ENCODE measurements around the gene GNAI1. TPM values are rescaled to one million over a fixed set of nuclear protein-coding genes. Genes with fewer than 3 reads are reported as not detected.

GNAI1 gene
- total RNA-seq, 1 donor from 2014 or later: 25.2 TPM

DNA sequence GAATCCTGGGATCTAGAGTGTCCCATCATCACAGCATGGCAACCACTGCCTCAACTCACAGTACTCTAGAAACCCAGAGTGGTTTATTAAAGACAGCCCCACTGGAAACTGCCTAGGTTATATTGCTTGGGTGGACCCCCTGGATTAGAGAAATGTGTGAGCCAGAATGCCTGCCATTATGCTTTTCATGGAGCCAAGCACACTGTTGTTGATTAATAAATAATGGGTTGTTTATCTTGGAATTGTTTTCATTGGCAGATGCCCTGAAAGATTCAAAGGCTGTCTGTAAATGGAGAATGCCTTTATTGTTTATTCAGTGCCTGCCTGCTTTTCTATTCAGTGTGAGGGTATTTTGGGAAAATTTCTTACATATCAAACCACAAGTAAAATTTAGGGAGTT lies 52.1 kb downstream of the GNAI1 start:
- Mint-ChIP-seq H3K4me1 (peaks cover 42% of the 10 kb centered on the region), H3K27me3 (ENCODE audit: low read depth) (no peaks in the 10 kb centered on the region), H3K36me3 (ENCODE audit: low read depth) (peaks cover 5% of the 10 kb centered on the region), H3K9me3 (no peaks in the 10 kb centered on the region), H3K4me3 (no peak overlapping the region), H3K27ac (ENCODE audit: unreplicated experiment) (no peak overlapping the region)
- no peak for DNase-seq (ENCODE audit: low read depth, low spot score)
- TF ChIP-seq CTCF (conservative IDR thresholded peaks at IDR 0.05): no peak

- Mint-ChIP-seq H3K36me3 (ENCODE audit: low read depth) (peaks cover 5% of the 10 kb centered on the region), H3K27ac (ENCODE audit: unreplicated experiment) (peak overlapping the region; percentile 1), H3K4me3 (no peak overlapping the region), H3K4me1 (peaks cover 36% of the 10 kb centered on the region), H3K27me3 (ENCODE audit: low read depth) (no peaks in the 10 kb centered on the region), H3K9me3 (no peaks in the 10 kb centered on the region)
- DNase-seq (ENCODE audit: low read depth, low spot score): no peak
- no peak for TF ChIP-seq CTCF (conservative IDR thresholded peaks at IDR 0.05)
Measured at GRCh38 chr7:80187279-80187678, 52.6 kb downstream of the GNAI1 start.

GRCh38 chr7:80187727-80188126 lies 53.1 kb downstream of the GNAI1 start:
- no peaks in the 10 kb centered on the region for H3K27me3 Mint-ChIP-seq (ENCODE audit: low read depth)
- H3K4me3 Mint-ChIP-seq: no peak overlapping the region
- peaks cover 5% of the 10 kb centered on the region for H3K36me3 Mint-ChIP-seq (ENCODE audit: low read depth)
- H3K27ac Mint-ChIP-seq (ENCODE audit: unreplicated experiment): no peak overlapping the region
- H3K9me3 Mint-ChIP-seq: no peaks in the 10 kb centered on the region
- DNase-seq (ENCODE audit: low read depth, low spot score): no peak
- TF ChIP-seq CTCF (conservative IDR thresholded peaks at IDR 0.05): no peak
- H3K4me1 Mint-ChIP-seq: peaks cover 33% of the 10 kb centered on the region

DNA sequence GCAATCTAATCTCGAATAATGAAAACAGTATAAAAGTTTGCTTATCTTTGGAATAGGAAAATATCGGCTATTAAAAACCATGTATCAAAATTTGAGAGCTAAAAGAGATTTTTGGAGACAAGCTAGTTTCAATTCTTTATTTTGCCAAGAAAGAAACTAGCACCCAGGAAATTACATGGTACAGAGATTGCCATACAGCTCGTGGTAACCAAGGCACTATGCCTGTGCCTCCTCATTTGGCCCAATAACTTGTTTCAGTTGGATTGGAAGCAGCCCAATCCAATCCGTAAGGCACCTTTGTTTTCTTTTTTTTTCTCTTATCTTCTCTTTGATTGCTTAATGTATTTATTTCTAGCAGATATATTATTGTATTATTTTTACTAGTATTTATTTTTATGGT lies 55.0 kb downstream of the GNAI1 start:
- Mint-ChIP-seq H3K27me3 (ENCODE audit: low read depth) (no peaks in the 10 kb centered on the region), H3K4me1 (peaks cover 25% of the 10 kb centered on the region), H3K27ac (ENCODE audit: unreplicated experiment) (no peak overlapping the region), H3K9me3 (no peaks in the 10 kb centered on the region), H3K4me3 (no peak overlapping the region), H3K36me3 (ENCODE audit: low read depth) (peaks cover 3% of the 10 kb centered on the region)
- no peak for DNase-seq (ENCODE audit: low read depth, low spot score)
- TF ChIP-seq CTCF (conservative IDR thresholded peaks at IDR 0.05): no peak

DNA sequence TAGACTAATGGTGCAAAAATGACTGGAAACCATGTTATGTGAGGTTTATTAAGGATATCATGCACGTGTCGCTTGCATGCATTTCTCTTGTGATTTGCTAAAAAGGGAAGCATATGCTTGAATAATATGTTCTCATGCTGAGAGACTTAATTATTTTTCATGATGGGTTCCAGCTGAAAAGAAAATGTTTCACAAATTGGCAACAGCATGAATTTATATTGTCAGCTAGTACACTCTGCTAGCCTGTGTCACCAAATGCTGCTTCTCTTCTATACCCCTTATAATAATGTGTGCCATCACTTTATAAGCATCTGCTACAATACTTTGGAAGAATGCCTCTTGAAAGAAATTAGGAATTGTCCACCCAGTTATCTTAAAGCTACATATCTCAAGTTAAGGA lies 63.0 kb downstream of the GNAI1 start:
- Mint-ChIP-seq H3K4me3 (no peak overlapping the region), H3K27me3 (ENCODE audit: low read depth) (no peaks in the 10 kb centered on the region), H3K9me3 (no peaks in the 10 kb centered on the region), H3K27ac (ENCODE audit: unreplicated experiment) (no peak overlapping the region), H3K4me1 (peaks cover 28% of the 10 kb centered on the region), H3K36me3 (ENCODE audit: low read depth) (peaks cover 14% of the 10 kb centered on the region)
- no peak for TF ChIP-seq CTCF (conservative IDR thresholded peaks at IDR 0.05)
- DNase-seq (ENCODE audit: low read depth, low spot score): no peak

DNA sequence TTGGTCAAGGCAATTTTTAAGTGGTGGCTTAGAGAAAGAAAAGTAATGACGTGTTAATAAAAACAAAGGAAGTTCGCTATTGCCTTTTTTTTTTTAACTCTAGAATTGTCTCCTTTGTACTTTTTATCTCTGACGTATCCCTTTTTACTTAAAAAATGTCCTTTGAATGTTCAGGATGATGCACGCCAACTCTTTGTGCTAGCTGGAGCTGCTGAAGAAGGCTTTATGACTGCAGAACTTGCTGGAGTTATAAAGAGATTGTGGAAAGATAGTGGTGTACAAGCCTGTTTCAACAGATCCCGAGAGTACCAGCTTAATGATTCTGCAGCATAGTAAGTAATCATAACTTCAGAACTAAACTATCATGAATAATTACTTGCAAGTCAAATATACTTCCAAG lies 64.4 kb downstream of the GNAI1 start:
- Mint-ChIP-seq H3K4me1 (peaks cover 28% of the 10 kb centered on the region), H3K36me3 (ENCODE audit: low read depth) (peaks cover 16% of the 10 kb centered on the region), H3K27ac (ENCODE audit: unreplicated experiment) (no peak overlapping the region), H3K9me3 (no peaks in the 10 kb centered on the region), H3K4me3 (no peak overlapping the region), H3K27me3 (ENCODE audit: low read depth) (no peaks in the 10 kb centered on the region)
- TF ChIP-seq CTCF (conservative IDR thresholded peaks at IDR 0.05): no peak
- DNase-seq (ENCODE audit: low read depth, low spot score): no peak
